NCI-H2171 (cell line): Measurements from ENCODE around the gene CYB5D1.
"Not testable (repeated sequence)": the region's sequence is repeated elsewhere in the genome, so short reads cannot be mapped to it uniquely, and the experiment has no call there.

ENCODE experiments used
- DNase-seq: peaks from one replicate; lab custom pipeline; 2025; lab: John Stamatoyannopoulos, UW

Gene CYB5D1

GRCh38 chr17:7857713-7858521 lies at the start of gene CYB5D1:
Gene CYB5D1, plus strand, starts transcription at chr17:7858003. Its CDS starts 132 bp downstream, at chr17:7858135.
- peak; percentile 91 for DNase-seq

GRCh38 chr17:7809086-7809790 lies 48.6 kb upstream of the CYB5D1 start:
- no peak for DNase-seq

- not testable (repeated sequence) for DNase-seq
Observed at GRCh38 chr17:7809791-7810343, 47.9 kb upstream of the CYB5D1 start.

GRCh38 chr17:7811251-7811650 lies 46.6 kb upstream of the CYB5D1 start:
- DNase-seq = no peak

- no peak for DNase-seq
Observed at GRCh38 chr17:7814969-7815368, 42.8 kb upstream of the CYB5D1 start.

- no peak for DNase-seq
Observed at GRCh38 chr17:7816926-7817642, 40.7 kb upstream of the CYB5D1 start.

GRCh38 chr17:7817643-7817964 lies 40.2 kb upstream of the CYB5D1 start:
- DNase-seq = no peak

GRCh38 chr17:7818026-7818425 lies 39.8 kb upstream of the CYB5D1 start:
- no peak for DNase-seq

GRCh38 chr17:7818746-7819645 lies 38.8 kb upstream of the CYB5D1 start:
- no peak for DNase-seq

GRCh38 chr17:7820231-7820630 lies 37.6 kb upstream of the CYB5D1 start:
- DNase-seq = no peak

- no peak for DNase-seq
Observed at GRCh38 chr17:7822126-7822525, 35.7 kb upstream of the CYB5D1 start.

- no peak for DNase-seq
Observed at GRCh38 chr17:7823581-7824001, 34.2 kb upstream of the CYB5D1 start.

- DNase-seq = no peak
Observed at GRCh38 chr17:7824021-7824924, 33.5 kb upstream of the CYB5D1 start.

- no peak for DNase-seq
Observed at GRCh38 chr17:7825206-7825990, 32.4 kb upstream of the CYB5D1 start.

GRCh38 chr17:7830616-7831015 lies 27.2 kb upstream of the CYB5D1 start:
- DNase-seq = no peak

- DNase-seq = no peak
Observed at GRCh38 chr17:7831233-7831632, 26.6 kb upstream of the CYB5D1 start.

GRCh38 chr17:7832431-7832830 lies 25.4 kb upstream of the CYB5D1 start:
- DNase-seq = no peak

GRCh38 chr17:7833011-7833794 lies 24.6 kb upstream of the CYB5D1 start:
- no peak for DNase-seq
